GM21526 (cell line): ENCODE results near the gene PEX11A.

Experiments used
- ATAC-seq: cut with Tn5 transposase; IDR thresholded peaks from one replicate; pipeline ENCODE4 v1.9.1; 2021; ENCODE audit warnings: moderate library complexity; ENCODE audit not compliant: unreplicated experiment, low FRiP score

PEX11A gene

GRCh38 chr15:89657686-89658200, 32.8 kb downstream of the PEX11A start:
- no peak for ATAC-seq

- no peak for ATAC-seq
Measured at GRCh38 chr15:89656116-89656815, 34.3 kb downstream of the PEX11A start.

GRCh38 chr15:89654847-89655805, 35.4 kb downstream of the PEX11A start, which contains the start of gene KIF7:
Gene KIF7, minus strand, starts transcription at chr15:89655467. Its CDS starts 2,537 bp downstream, at chr15:89652930.
- ATAC-seq = no peak

GRCh38 chr15:89654301-89654761, 36.2 kb downstream of the PEX11A start:
- ATAC-seq = no peak

- no peak for ATAC-seq
Measured at GRCh38 chr15:89653578-89653977, 37.0 kb downstream of the PEX11A start.

GRCh38 chr15:89652666-89653065, 37.9 kb downstream of the PEX11A start:
- ATAC-seq = no peak

GRCh38 chr15:89652131-89652530, 38.4 kb downstream of the PEX11A start:
- no peak for ATAC-seq

- ATAC-seq = no peak
Measured at GRCh38 chr15:89649716-89650115, 40.8 kb downstream of the PEX11A start.

GRCh38 chr15:89649013-89649625, 41.4 kb downstream of the PEX11A start:
- no peak for ATAC-seq

- no peak for ATAC-seq
Measured at GRCh38 chr15:89648106-89649012, 42.2 kb downstream of the PEX11A start.

GRCh38 chr15:89647191-89647851, 43.2 kb downstream of the PEX11A start:
- ATAC-seq = no peak

GRCh38 chr15:89646416-89647141, 44.0 kb downstream of the PEX11A start:
- ATAC-seq = no peak

- ATAC-seq = no peak
Measured at GRCh38 chr15:89645680-89646079, 44.9 kb downstream of the PEX11A start.

- no peak for ATAC-seq
Measured at GRCh38 chr15:89642106-89642505, 48.4 kb downstream of the PEX11A start.

GRCh38 chr15:89641053-89641452, 49.5 kb downstream of the PEX11A start:
- no peak for ATAC-seq

- no peak for ATAC-seq
Measured at GRCh38 chr15:89640245-89640644, 50.3 kb downstream of the PEX11A start.

GRCh38 chr15:89633585-89633984, 57.0 kb downstream of the PEX11A start:
- ATAC-seq = no peak

GRCh38 chr15:89632563-89633430, 57.8 kb downstream of the PEX11A start:
- no peak for ATAC-seq
